ENCODE results near the gene IQCF2. TPM values are rescaled to one million over a fixed set of nuclear protein-coding genes. Genes with fewer than 3 reads are reported as not detected.

The IQCF2 gene
- total RNA-seq, 1 experiment from 2014 or later, result not detected

GRCh38 chr3:51894391-51894790 is 33.0 kb downstream of the IQCF2 start:
- no peak for DNase-seq
- TF ChIP-seq CTCF (conservative IDR thresholded peaks at IDR 0.05; ENCODE audit: low read depth, low read length) (no peak), EZH2 (IDR thresholded peaks at IDR 0.05; ENCODE audit: low read length, unreplicated experiment) (no peak), EZH2phosphoT487 (IDR thresholded peaks at IDR 0.05; ENCODE audit: borderline replicate concordance, low read length) (no peak)
- Histone ChIP-seq H3K9ac (ENCODE audit: low read length) (no peak overlapping the region), H3K4me3 (ENCODE audit: low read length) (no peak overlapping the region), H3K79me2 (ENCODE audit: low read length) (no peaks in the 10 kb centered on the region), H3K9me3 (ENCODE audit: low read length) (no peaks in the 10 kb centered on the region), H4K20me1 (ENCODE audit: low read length) (no peaks in the 10 kb centered on the region), H2AFZ (ENCODE audit: low read length) (no peak overlapping the region), H3K27ac (ENCODE audit: low read length) (no peak overlapping the region), H3K27me3 (ENCODE audit: low read length) (no peaks in the 10 kb centered on the region), H3K36me3 (ENCODE audit: low read depth, low read length) (no peaks in the 10 kb centered on the region), H3K4me2 (ENCODE audit: low read length) (no peak overlapping the region), H3K4me1 (ENCODE audit: insufficient read depth, low read length) (peaks cover 13% of the 10 kb centered on the region), H3K9me2 (replicated peaks; ENCODE audit: low read length) (no peaks in the 10 kb centered on the region), H3F3A (ENCODE audit: low read length, unreplicated experiment) (no peaks in the 10 kb centered on the region)
- no peak for ATAC-seq
- ChIA-PET POLR2A (ENCODE audit: unreplicated experiment) (no interaction called here), CTCF (no interaction called here)
- intact Hi-C loops (cut with micrococcal nuclease), result no loop called here
- BruUV-seq (replicated peaks), result no TSS peak

GRCh38 chr3:51894939-51895338 is 33.5 kb downstream of the IQCF2 start:
- DNase-seq, result no peak
- Histone ChIP-seq H3K9ac (ENCODE audit: low read length) (no peak overlapping the region), H3K27me3 (ENCODE audit: low read length) (no peaks in the 10 kb centered on the region), H3K27ac (ENCODE audit: low read length) (no peak overlapping the region), H3K36me3 (ENCODE audit: low read depth, low read length) (no peaks in the 10 kb centered on the region), H3K79me2 (ENCODE audit: low read length) (no peaks in the 10 kb centered on the region), H2AFZ (ENCODE audit: low read length) (no peak overlapping the region), H3K4me2 (ENCODE audit: low read length) (no peak overlapping the region), H3K9me3 (ENCODE audit: low read length) (no peaks in the 10 kb centered on the region), H3F3A (ENCODE audit: low read length, unreplicated experiment) (no peaks in the 10 kb centered on the region), H3K9me2 (replicated peaks; ENCODE audit: low read length) (no peaks in the 10 kb centered on the region), H3K4me3 (ENCODE audit: low read length) (no peak overlapping the region), H4K20me1 (ENCODE audit: low read length) (no peaks in the 10 kb centered on the region), H3K4me1 (ENCODE audit: insufficient read depth, low read length) (peaks cover 13% of the 10 kb centered on the region)
- CTCF ChIA-PET, result no interaction called here
- no TSS peak for BruUV-seq (replicated peaks)
- POLR2A ChIA-PET (ENCODE audit: unreplicated experiment), result no interaction called here
- intact Hi-C loops (cut with micrococcal nuclease), result no loop called here
- ATAC-seq, result no peak
- TF ChIP-seq CTCF (conservative IDR thresholded peaks at IDR 0.05; ENCODE audit: low read depth, low read length) (no peak), EZH2 (IDR thresholded peaks at IDR 0.05; ENCODE audit: low read length, unreplicated experiment) (no peak), EZH2phosphoT487 (IDR thresholded peaks at IDR 0.05; ENCODE audit: borderline replicate concordance, low read length) (no peak)

GRCh38 chr3:51896607-51897305 is 35.3 kb downstream of the IQCF2 start:
- Histone ChIP-seq H3K4me3 (ENCODE audit: low read length) (no peak overlapping the region; the same call in 1 of the 2 replicates), H3K36me3 (ENCODE audit: low read depth, low read length) (no peaks in the 10 kb centered on the region), H3K9me2 (replicated peaks; ENCODE audit: low read length) (no peaks in the 10 kb centered on the region), H2AFZ (ENCODE audit: low read length) (peak overlapping the region; percentile 43; the same call in 1 of the 2 replicates), H3K9ac (ENCODE audit: low read length) (no peak overlapping the region), H3K79me2 (ENCODE audit: low read length) (no peaks in the 10 kb centered on the region), H3F3A (ENCODE audit: low read length, unreplicated experiment) (no peaks in the 10 kb centered on the region), H3K4me2 (ENCODE audit: low read length) (peak overlapping the region; percentile 66), H3K9me3 (ENCODE audit: low read length) (no peaks in the 10 kb centered on the region), H4K20me1 (ENCODE audit: low read length) (no peaks in the 10 kb centered on the region), H3K27me3 (ENCODE audit: low read length) (no peaks in the 10 kb centered on the region), H3K27ac (ENCODE audit: low read length) (peak overlapping the region; percentile 74), H3K4me1 (ENCODE audit: insufficient read depth, low read length) (peaks cover 23% of the 10 kb centered on the region)
- ChIA-PET POLR2A (ENCODE audit: unreplicated experiment) (no interaction called here), CTCF (interaction anchor here (1.0 kb wide), 1 partner anchor 9 kb away, joined by 3 read pairs; no protein-coding TSS in a partner anchor)
- peak; percentile 68 for DNase-seq
- intact Hi-C loops (cut with micrococcal nuclease), result no loop called here
- peak; percentile 58 for ATAC-seq
- no TSS peak for BruUV-seq (replicated peaks)
- TF ChIP-seq EZH2phosphoT487 (IDR thresholded peaks at IDR 0.05; ENCODE audit: borderline replicate concordance, low read length) (no peak), EZH2 (IDR thresholded peaks at IDR 0.05; ENCODE audit: low read length, unreplicated experiment) (no peak), CTCF (conservative IDR thresholded peaks at IDR 0.05; ENCODE audit: low read depth, low read length) (no peak)
